ENCODE measurements around the gene NOLC1. TPM values are rescaled to one million over a fixed set of nuclear protein-coding genes. Genes with fewer than 3 reads are reported as not detected.

Gene NOLC1
- total and polyA plus RNA-seq, 9 donors, result 32.0 to 88.8 (median 50.2) TPM

GRCh38 chr10:102148275-102148674 is 3.9 kb upstream of the NOLC1 start:
- no peak for TF ChIP-seq CTCF (IDR thresholded peaks at IDR 0.05)
- TF ChIP-seq POLR2A (IDR thresholded peaks at IDR 0.05), result no peak
- TF ChIP-seq EP300 (IDR thresholded peaks at IDR 0.05), result no peak
- 92 to 93% (median 92%) methylated on average over 13 of the region's 13 CpGs for WGBS, 3 donors
- Histone ChIP-seq H3K36me3 (no peaks in the 10 kb centered on the region), H3K4me3 (no peak overlapping the region), H3K27me3 (no peaks in the 10 kb centered on the region), H3K9me3 (no peaks in the 10 kb centered on the region), H3K4me1 (ENCODE audit: insufficient read depth) (peaks cover 3% of the 10 kb centered on the region), H3K27ac (no peak overlapping the region)
- DNase-seq, result peak in 1 of 5 donors; percentile 6
- intact Hi-C loops (cut with DNase I), result no loop called here

GRCh38 chr10:102150970-102151773 is 1.0 kb upstream of the NOLC1 start:
- no peak for DNase-seq
- Histone ChIP-seq H3K27me3 (no peaks in the 10 kb centered on the region), H3K27ac (peak overlapping the region in 1 of 2 donors; percentile 81), H3K9me3 (no peaks in the 10 kb centered on the region), H3K4me1 (ENCODE audit: insufficient read depth) (peaks cover 6% of the 10 kb centered on the region), H3K36me3 (no peaks in the 10 kb centered on the region), H3K4me3 (no peak overlapping the region)
- intact Hi-C loops (cut with DNase I), result loop anchor here in 1 of 4 donors (10.0 kb wide), 1 partner anchor 84 kb away; no protein-coding TSS in a partner anchor
- WGBS, 3 donors, result 42 to 56% (median 55%) methylated on average over 3 of the region's 3 CpGs
- no peak for TF ChIP-seq POLR2A (IDR thresholded peaks at IDR 0.05)

GRCh38 chr10:102152545-102152890 is 329 bp downstream of the NOLC1 start:
- Histone ChIP-seq H3K9me3 (no peaks in the 10 kb centered on the region), H3K4me3 (peak overlapping the region; percentile 90), H3K27ac (peak overlapping the region; percentile 4 to 81), H3K4me1 (ENCODE audit: insufficient read depth) (peaks cover 6% of the 10 kb centered on the region), H3K27me3 (no peaks in the 10 kb centered on the region), H3K36me3 (no peaks in the 10 kb centered on the region)
- 0 to 1% (median 0%) methylated on average over 17 to 19 of the region's 19 CpGs for WGBS, 3 donors
- DNase-seq, result no peak
- TF ChIP-seq EP300 (IDR thresholded peaks at IDR 0.05) (no peak), CTCF (IDR thresholded peaks at IDR 0.05) (no peak)
- intact Hi-C loops (cut with DNase I), result loop anchor here in 1 of 4 donors (10.0 kb wide), 1 partner anchor 82 kb away; no protein-coding TSS in a partner anchor

- peak overlapping the region; percentile 90 for H3K4me3 ChIP-seq
- 22 to 34% (median 27%) methylated on average over 5 of the region's 5 CpGs for WGBS, 3 donors
- intact Hi-C loops (cut with DNase I), result loop anchor here in 1 of 4 donors (10.0 kb wide), 1 partner anchor 82 kb away; no protein-coding TSS in a partner anchor
- TF ChIP-seq POLR2A (IDR thresholded peaks at IDR 0.05), result no peak
- DNase-seq, result no peak
- peak overlapping the region in 1 of 2 donors; percentile 81 for H3K27ac ChIP-seq
- H3K36me3 ChIP-seq, result no peaks in the 10 kb centered on the region
- peaks cover 6% of the 10 kb centered on the region for H3K4me1 ChIP-seq (ENCODE audit: insufficient read depth)
- H3K9me3 ChIP-seq, result no peaks in the 10 kb centered on the region
- no peaks in the 10 kb centered on the region for H3K27me3 ChIP-seq
Measured at GRCh38 chr10:102153093-102153620, 968 bp downstream of the NOLC1 start.

- Histone ChIP-seq H3K4me3 (no peak overlapping the region), H3K36me3 (no peaks in the 10 kb centered on the region), H3K9me3 (no peaks in the 10 kb centered on the region), H3K4me1 (ENCODE audit: insufficient read depth) (peaks cover 6% of the 10 kb centered on the region), H3K27ac (no peak overlapping the region), H3K27me3 (no peaks in the 10 kb centered on the region)
- no peak for TF ChIP-seq POLR2A (IDR thresholded peaks at IDR 0.05)
- no peak for TF ChIP-seq EP300 (IDR thresholded peaks at IDR 0.05)
- no peak for TF ChIP-seq CTCF (IDR thresholded peaks at IDR 0.05)
- no peak for DNase-seq
- intact Hi-C loops (cut with DNase I), result loop anchor here in 1 of 4 donors (10.0 kb wide), 1 partner anchor 80 kb away; no protein-coding TSS in a partner anchor
- 86 to 93% (median 92%) methylated on average over 11 of the region's 11 CpGs for WGBS, 3 donors
Measured at GRCh38 chr10:102154466-102155116, 2.4 kb downstream of the NOLC1 start.
